ENCODE data around the gene SLCO2B1.

SLCO2B1 gene

DNA sequence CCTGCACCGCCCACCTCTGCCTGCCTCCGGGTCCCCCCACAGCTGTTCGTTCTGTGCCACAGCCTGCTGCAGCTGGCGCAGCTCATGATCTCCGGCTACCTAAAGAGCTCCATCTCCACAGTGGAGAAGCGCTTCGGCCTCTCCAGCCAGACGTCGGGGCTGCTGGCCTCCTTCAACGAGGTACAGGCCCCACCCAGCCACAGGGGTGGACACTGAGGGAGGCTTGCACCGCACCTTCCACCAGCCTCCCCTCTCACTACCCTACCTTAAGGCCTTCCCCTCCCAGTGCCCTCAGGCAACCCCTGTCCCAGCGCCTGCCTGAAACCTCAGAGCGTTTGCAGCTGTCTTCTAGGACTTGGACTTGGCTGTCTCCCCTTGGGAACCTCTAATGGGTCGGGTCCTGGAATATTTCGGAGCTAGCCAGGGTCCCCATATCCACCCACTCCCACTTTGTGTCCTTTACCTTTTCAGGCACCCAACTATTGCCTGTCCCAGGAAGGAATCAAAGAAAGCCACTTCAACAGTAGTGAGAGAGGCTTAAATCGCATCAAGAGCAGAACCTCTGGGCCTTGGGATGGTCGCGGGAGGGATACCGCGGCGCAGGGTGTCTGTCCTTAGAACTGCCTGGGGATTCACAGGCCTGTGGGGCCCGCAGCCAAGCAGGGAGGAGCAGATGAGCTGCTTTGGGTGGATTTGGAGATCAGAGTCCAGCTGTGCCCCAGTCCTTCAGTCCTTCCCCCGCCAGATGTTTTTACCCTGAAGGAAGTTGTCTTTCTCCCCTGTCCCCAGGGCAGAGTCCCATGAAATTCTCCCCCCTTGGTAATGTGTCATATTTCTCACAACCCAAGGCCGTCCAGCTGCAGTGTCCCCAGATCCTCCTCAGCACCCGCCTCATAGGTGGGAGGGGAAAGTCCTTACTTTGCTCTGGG lies 13.3 kb downstream of the SLCO2B1 start (continued):
- TF ChIP-seq KLF1 (tag by site-specific recombination; IDR thresholded peaks at IDR 0.05) (no peak), ZNF670 (tag by site-specific recombination; IDR thresholded peaks at IDR 0.05; ENCODE audit: low read depth) (no peak), KLF10 (tag by site-specific recombination; IDR thresholded peaks at IDR 0.05) (no peak)

DNA sequence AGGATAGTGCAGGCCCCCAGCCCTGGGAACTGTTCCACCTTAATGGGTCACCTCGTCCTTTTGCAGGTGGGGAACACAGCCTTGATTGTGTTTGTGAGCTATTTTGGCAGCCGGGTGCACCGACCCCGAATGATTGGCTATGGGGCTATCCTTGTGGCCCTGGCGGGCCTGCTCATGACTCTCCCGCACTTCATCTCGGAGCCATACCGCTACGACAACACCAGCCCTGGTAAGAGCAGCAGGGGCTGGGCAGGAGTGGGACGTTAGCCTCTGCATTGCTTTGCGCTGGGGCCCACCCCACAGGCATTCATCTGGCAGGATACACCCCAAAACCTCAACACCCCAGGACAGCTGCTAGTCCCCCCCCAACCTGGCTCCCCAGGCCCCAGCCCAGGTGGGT lies 14.8 kb downstream of the SLCO2B1 start:
- ChIA-PET CTCF (no interaction called here), POLR2A (no interaction called here)
- H3K36me3 ChIP-seq (ENCODE audit: control insufficient read depth in 2 of 2, insufficient read depth in 1 of 2, low read length in 2 of 2): no peaks in the 10 kb centered on the region
- no peak overlapping the region for H3K4me3 ChIP-seq (ENCODE audit: low read depth, low read length)
- no peaks in the 10 kb centered on the region for H3K4me1 ChIP-seq (ENCODE audit: control insufficient read depth, insufficient read depth, low read length)
- H3K27ac ChIP-seq (ENCODE audit: extremely low read depth, low read depth, low read length): no peak overlapping the region
- H3K9me3 ChIP-seq (ENCODE audit: control insufficient read depth, insufficient read depth, low read depth, low read length): no peaks in the 10 kb centered on the region
- TF ChIP-seq, protein P1, sequence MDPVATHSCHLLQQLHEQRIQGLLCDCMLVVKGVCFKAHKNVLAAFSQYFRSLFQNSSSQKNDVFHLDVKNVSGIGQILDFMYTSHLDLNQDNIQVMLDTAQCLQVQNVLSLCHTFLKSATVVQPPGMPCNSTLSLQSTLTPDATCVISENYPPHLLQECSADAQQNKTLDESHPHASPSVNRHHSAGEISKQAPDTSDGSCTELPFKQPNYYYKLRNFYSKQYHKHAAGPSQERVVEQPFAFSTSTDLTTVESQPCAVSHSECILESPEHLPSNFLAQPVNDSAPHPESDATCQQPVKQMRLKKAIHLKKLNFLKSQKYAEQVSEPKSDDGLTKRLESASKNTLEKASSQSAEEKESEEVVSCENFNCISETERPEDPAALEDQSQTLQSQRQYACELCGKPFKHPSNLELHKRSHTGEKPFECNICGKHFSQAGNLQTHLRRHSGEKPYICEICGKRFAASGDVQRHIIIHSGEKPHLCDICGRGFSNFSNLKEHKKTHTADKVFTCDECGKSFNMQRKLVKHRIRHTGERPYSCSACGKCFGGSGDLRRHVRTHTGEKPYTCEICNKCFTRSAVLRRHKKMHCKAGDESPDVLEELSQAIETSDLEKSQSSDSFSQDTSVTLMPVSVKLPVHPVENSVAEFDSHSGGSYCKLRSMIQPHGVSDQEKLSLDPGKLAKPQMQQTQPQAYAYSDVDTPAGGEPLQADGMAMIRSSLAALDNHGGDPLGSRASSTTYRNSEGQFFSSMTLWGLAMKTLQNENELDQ (tag by site-specific recombination; IDR thresholded peaks at IDR 0.05; ENCODE audit: low read depth): no peak
- no peak for TF ChIP-seq ZNF610 (tag by site-specific recombination; IDR thresholded peaks at IDR 0.05; ENCODE audit: borderline replicate concordance)

DNA sequence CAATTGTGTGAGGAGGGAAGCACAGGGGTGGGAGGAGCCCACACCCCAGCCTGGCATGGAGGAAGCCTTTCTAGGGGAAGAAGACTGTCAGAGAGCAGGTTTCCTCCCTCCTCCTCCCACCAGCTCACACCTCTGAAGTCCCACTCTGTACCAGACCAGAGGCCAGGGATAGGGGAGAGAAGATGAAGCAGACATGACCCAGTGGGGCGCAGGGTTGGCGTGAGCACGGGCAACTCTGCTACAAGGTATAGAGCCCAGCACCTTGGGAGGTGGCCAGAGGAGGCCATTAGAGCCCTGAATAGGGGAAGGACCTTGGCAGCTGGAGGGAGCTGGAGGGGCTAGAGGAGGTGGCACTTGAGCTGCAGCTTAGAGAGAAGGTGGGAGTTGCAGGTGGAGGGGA lies 15.9 kb downstream of the SLCO2B1 start:
- TF ChIP-seq, protein P2, sequence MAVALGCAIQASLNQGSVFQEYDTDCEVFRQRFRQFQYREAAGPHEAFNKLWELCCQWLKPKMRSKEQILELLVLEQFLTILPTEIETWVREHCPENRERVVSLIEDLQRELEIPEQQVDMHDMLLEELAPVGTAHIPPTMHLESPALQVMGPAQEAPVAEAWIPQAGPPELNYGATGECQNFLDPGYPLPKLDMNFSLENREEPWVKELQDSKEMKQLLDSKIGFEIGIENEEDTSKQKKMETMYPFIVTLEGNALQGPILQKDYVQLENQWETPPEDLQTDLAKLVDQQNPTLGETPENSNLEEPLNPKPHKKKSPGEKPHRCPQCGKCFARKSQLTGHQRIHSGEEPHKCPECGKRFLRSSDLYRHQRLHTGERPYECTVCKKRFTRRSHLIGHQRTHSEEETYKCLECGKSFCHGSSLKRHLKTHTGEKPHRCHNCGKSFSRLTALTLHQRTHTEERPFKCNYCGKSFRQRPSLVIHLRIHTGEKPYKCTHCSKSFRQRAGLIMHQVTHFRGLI (tag by site-specific recombination; IDR thresholded peaks at IDR 0.05): no peak
- TF ChIP-seq SALL2 (tag by site-specific recombination; IDR thresholded peaks at IDR 0.05; ENCODE audit: borderline replicate concordance) (no peak), ZNF138 (tag by site-specific recombination; IDR thresholded peaks at IDR 0.05; ENCODE audit: borderline replicate concordance) (no peak), KLF8 (tag by site-specific recombination; IDR thresholded peaks at IDR 0.05) (no peak), ZBTB20 (tag by site-specific recombination; IDR thresholded peaks at IDR 0.05) (no peak), ZNF266 (tag by site-specific recombination; IDR thresholded peaks at IDR 0.05; ENCODE audit: low read depth) (no peak), ZNF623 (tag by site-specific recombination; IDR thresholded peaks at IDR 0.05) (no peak), SP7 (tag by site-specific recombination; IDR thresholded peaks at IDR 0.05) (no peak)
- TF ChIP-seq, protein P3, sequence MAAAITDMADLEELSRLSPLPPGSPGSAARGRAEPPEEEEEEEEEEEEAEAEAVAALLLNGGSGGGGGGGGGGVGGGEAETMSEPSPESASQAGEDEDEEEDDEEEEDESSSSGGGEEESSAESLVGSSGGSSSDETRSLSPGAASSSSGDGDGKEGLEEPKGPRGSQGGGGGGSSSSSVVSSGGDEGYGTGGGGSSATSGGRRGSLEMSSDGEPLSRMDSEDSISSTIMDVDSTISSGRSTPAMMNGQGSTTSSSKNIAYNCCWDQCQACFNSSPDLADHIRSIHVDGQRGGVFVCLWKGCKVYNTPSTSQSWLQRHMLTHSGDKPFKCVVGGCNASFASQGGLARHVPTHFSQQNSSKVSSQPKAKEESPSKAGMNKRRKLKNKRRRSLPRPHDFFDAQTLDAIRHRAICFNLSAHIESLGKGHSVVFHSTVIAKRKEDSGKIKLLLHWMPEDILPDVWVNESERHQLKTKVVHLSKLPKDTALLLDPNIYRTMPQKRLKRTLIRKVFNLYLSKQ (tag by site-specific recombination; IDR thresholded peaks at IDR 0.05; ENCODE audit: borderline replicate concordance): no peak
- TF ChIP-seq, protein P4, sequence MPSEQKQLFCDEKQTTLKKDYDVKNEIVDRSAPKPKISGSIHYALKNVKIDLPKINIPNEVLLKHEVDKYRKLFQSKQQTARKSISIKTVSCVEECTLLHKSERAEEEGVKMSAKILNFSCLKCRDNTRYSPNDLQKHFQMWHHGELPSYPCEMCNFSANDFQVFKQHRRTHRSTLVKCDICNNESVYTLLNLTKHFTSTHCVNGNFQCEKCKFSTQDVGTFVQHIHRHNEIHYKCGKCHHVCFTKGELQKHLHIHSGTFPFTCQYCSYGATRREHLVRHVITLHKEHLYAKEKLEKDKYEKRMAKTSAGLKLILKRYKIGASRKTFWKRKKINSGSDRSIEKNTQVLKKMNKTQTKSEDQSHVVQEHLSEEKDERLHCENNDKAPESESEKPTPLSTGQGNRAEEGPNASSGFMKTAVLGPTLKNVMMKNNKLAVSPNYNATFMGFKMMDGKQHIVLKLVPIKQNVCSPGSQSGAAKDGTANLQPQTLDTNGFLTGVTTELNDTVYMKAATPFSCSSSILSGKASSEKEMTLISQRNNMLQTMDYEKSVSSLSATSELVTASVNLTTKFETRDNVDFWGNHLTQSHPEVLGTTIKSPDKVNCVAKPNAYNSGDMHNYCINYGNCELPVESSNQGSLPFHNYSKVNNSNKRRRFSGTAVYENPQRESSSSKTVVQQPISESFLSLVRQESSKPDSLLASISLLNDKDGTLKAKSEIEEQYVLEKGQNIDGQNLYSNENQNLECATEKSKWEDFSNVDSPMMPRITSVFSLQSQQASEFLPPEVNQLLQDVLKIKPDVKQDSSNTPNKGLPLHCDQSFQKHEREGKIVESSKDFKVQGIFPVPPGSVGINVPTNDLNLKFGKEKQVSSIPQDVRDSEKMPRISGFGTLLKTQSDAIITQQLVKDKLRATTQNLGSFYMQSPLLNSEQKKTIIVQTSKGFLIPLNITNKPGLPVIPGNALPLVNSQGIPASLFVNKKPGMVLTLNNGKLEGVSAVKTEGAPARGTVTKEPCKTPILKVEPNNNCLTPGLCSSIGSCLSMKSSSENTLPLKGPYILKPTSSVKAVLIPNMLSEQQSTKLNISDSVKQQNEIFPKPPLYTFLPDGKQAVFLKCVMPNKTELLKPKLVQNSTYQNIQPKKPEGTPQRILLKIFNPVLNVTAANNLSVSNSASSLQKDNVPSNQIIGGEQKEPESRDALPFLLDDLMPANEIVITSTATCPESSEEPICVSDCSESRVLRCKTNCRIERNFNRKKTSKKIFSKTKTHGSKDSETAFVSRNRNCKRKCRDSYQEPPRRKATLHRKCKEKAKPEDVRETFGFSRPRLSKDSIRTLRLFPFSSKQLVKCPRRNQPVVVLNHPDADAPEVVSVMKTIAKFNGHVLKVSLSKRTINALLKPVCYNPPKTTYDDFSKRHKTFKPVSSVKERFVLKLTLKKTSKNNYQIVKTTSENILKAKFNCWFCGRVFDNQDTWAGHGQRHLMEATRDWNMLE (tag by site-specific recombination; conservative IDR thresholded peaks at IDR 0.05; ENCODE audit: low read depth): no peak
- H3K27ac ChIP-seq (ENCODE audit: extremely low read depth, low read depth, low read length): no peak overlapping the region
- POLR2A ChIA-PET: no interaction called here
- no peaks in the 10 kb centered on the region for H3K4me1 ChIP-seq (ENCODE audit: control insufficient read depth, insufficient read depth, low read length)
- H3K9me3 ChIP-seq (ENCODE audit: control insufficient read depth, insufficient read depth, low read depth, low read length): no peaks in the 10 kb centered on the region
- no peaks in the 10 kb centered on the region for H3K36me3 ChIP-seq (ENCODE audit: control insufficient read depth in 2 of 2, insufficient read depth in 1 of 2, low read length in 2 of 2)
- no peak overlapping the region for H3K4me3 ChIP-seq (ENCODE audit: low read depth, low read length)
- CTCF ChIA-PET: no interaction called here

Data from HEK293 (cell line).